ENCODE measurements around the gene PDE12.

- TF ChIP-seq, protein P1, sequence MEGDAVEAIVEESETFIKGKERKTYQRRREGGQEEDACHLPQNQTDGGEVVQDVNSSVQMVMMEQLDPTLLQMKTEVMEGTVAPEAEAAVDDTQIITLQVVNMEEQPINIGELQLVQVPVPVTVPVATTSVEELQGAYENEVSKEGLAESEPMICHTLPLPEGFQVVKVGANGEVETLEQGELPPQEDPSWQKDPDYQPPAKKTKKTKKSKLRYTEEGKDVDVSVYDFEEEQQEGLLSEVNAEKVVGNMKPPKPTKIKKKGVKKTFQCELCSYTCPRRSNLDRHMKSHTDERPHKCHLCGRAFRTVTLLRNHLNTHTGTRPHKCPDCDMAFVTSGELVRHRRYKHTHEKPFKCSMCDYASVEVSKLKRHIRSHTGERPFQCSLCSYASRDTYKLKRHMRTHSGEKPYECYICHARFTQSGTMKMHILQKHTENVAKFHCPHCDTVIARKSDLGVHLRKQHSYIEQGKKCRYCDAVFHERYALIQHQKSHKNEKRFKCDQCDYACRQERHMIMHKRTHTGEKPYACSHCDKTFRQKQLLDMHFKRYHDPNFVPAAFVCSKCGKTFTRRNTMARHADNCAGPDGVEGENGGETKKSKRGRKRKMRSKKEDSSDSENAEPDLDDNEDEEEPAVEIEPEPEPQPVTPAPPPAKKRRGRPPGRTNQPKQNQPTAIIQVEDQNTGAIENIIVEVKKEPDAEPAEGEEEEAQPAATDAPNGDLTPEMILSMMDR (IDR thresholded peaks at IDR 0.05) = no peak
- TF ChIP-seq EP300 (IDR thresholded peaks at IDR 0.05) = no peak
- no peak for TF ChIP-seq POLR2A (IDR thresholded peaks at IDR 0.05)
Measured at GRCh38 chr3:57545636-57546268, 10.3 kb upstream of the PDE12 start.
